HepG2 (cell line): ENCODE measurements around the gene SLC48A1. TPM values are rescaled to one million over a fixed set of nuclear protein-coding genes. Genes with fewer than 3 reads are reported as not detected.

Source experiments
- ATAC-seq: fragments of 200-7000 bp; cut with Tn5 transposase; 3 replicates; pipeline ENCODE4 v1.9.1; 2020; ENCODE audit warnings: mild to moderate bottlenecking, moderate library complexity
- BruUV-seq: library from RNA; stranded (reverse); fragments of 400-500 nt; replicated peaks from 2 replicates; lab custom pipeline; 2021; lab: Mats Ljungman, UMichigan
- CTCF ChIA-PET: fragments of 300-600 bp; formaldehyde crosslinking; extraction: SDS; loops from one replicate; lab custom pipeline; 2021; ENCODE audit warnings: low total read pairs, inconsistent platforms, low intra/inter-chr PET ratio; lab: Yijun Ruan, JAX
- POLR2A ChIA-PET: fragments of 350-600 bp; sonication (Branson Sonifier 250); formaldehyde crosslinking; loops from one replicate; lab custom pipeline; 2020; ENCODE audit warnings: antibody characterized with exemption, inconsistent platforms; lab: Yijun Ruan, JAX
- DNase-seq: peaks from one replicate; pipeline ENCODE4 v3.0.0-alpha.2; 2015; ENCODE audit warnings: low spot score
- FAIRE-seq: peaks from 3 replicates; lab custom pipeline; 2011; peaks lifted over from hg19 to GRCh38; lab: Jason Lieb, UNC
- H2AFZ ChIP-seq: one replicate; pipeline ENCODE4 v1.6.1; 2011; ENCODE audit warnings: low read length, inconsistent platforms
- H3K27ac ChIP-seq: fragments of 300-600 bp; 3 replicates; pipeline ENCODE4 v1.8.0; 2011; ENCODE audit warnings: mixed run types, mild to moderate bottlenecking, mixed read lengths, low read length, inconsistent platforms; ENCODE audit not compliant: insufficient read depth; ENCODE audit errors: extremely low read length
- H3K27me3 ChIP-seq, 2 experiments: fragments of 200-600 bp in 1 of 2; 2 replicates in 1 of 2; 3 replicates in 1 of 2; pipeline versions ENCODE4 v1.6.0 to v1.8.0; 2011; ENCODE audit warnings: low read length in 2 of 2, mild to moderate bottlenecking in 2 of 2, moderate library complexity in 2 of 2, inconsistent platforms in 1 of 2; ENCODE audit not compliant: insufficient read depth in 2 of 2, control insufficient read depth in 1 of 2
- H3K36me3 ChIP-seq, 2 experiments: fragments of 200-600 bp in 1 of 2; replicated peaks in 1 of 2; 2 replicates in 1 of 2; 3 replicates in 1 of 2; pipeline versions ENCODE4 v1.5.1 to v1.8.0; 2011; ENCODE audit warnings: low read length in 2 of 2, inconsistent platforms in 1 of 2; ENCODE audit not compliant: insufficient read depth in 2 of 2, control insufficient read depth in 1 of 2
- H3K4me1 ChIP-seq: 2 replicates; pipeline ENCODE4 v1.5.1; 2012; ENCODE audit warnings: low read length, inconsistent platforms; ENCODE audit not compliant: insufficient read depth
- H3K4me2 ChIP-seq: 2 replicates; pipeline ENCODE4 v1.6.0; 2011; ENCODE audit warnings: low read depth, low read length, inconsistent platforms
- H3K4me3 ChIP-seq, 3 experiments: fragments of 200-600 bp in 1 of 3; sonication (generic), shearing (Covaris generic) in 1 of 3; replicated peaks in 1 of 3; 2 replicates each; pipeline ENCODE4 v1.5.1; 2011 to 2016; ENCODE audit warnings: low read length in 3 of 3, inconsistent platforms in 2 of 3, low read depth in 2 of 3, mild to moderate bottlenecking in 2 of 3, control low read depth in 1 of 3, mixed read lengths in 1 of 3; ENCODE audit not compliant: insufficient read depth in 1 of 3
- H3K79me2 ChIP-seq: one replicate; pipeline ENCODE4 v1.6.1; 2011; ENCODE audit warnings: low read length, inconsistent platforms; ENCODE audit not compliant: insufficient read depth
- H3K9ac ChIP-seq: 2 replicates; pipeline ENCODE4 v1.6.0; 2011; ENCODE audit warnings: mild to moderate bottlenecking, low read depth, low read length, inconsistent platforms; ENCODE audit not compliant: insufficient read depth
- H3K9me3 ChIP-seq: 2 replicates; pipeline ENCODE4 v1.5.1; 2012; ENCODE audit warnings: mild to moderate bottlenecking, low read length
- H4K20me1 ChIP-seq: 2 replicates; pipeline ENCODE4 v1.6.0; 2011; ENCODE audit warnings: inconsistent platforms, mild to moderate bottlenecking, low read length, moderate library complexity; ENCODE audit not compliant: insufficient read depth
- ESRRA ChIP-seq: sonication (generic); formaldehyde crosslinking; IDR thresholded peaks from 2 replicates; pipeline ENCODE4 v1.5.1; 2020; ENCODE audit warnings: mild to moderate bottlenecking, low read depth, missing genetic modification reagents
- HOXA3 ChIP-seq: sonication (generic); formaldehyde crosslinking; IDR thresholded peaks from 2 replicates; pipeline ENCODE4 v1.5.0; 2020; ENCODE audit warnings: missing genetic modification reagents
- JUNB ChIP-seq: sonication (generic); formaldehyde crosslinking; IDR thresholded peaks from 2 replicates; pipeline ENCODE4 v1.8.0; 2022; ENCODE audit warnings: missing genetic modification reagents, mild to moderate bottlenecking, borderline replicate concordance
- NFATC3 ChIP-seq: sonication (generic); formaldehyde crosslinking; IDR thresholded peaks from 2 replicates; pipeline ENCODE4 v1.5.1; 2020; ENCODE audit warnings: mild to moderate bottlenecking, missing genetic modification reagents
- SNAPC2 ChIP-seq: sonication (generic); formaldehyde crosslinking; IDR thresholded peaks from 2 replicates; pipeline ENCODE4 v1.8.1; 2022; ENCODE audit warnings: mild to moderate bottlenecking, missing genetic modification reagents
- TFAP4 ChIP-seq: sonication (generic); IDR thresholded peaks from 2 replicates; pipeline ENCODE4 v1.6.1; 2016; ENCODE audit warnings: low read depth, borderline replicate concordance
- TFDP1 ChIP-seq: IDR thresholded peaks from 2 replicates; pipeline ENCODE4 v1.6.1; 2016; ENCODE audit warnings: missing compliant biosample characterization, missing genetic modification reagents, borderline replicate concordance
- ZBTB37 ChIP-seq: sonication (generic); formaldehyde crosslinking; IDR thresholded peaks from 2 replicates; pipeline ENCODE4 v1.4.0; 2020; ENCODE audit warnings: mild to moderate bottlenecking, missing genetic modification reagents
- ZNF10 ChIP-seq: sonication (generic); formaldehyde crosslinking; IDR thresholded peaks from 2 replicates; pipeline ENCODE4 v1.4.0; 2020; ENCODE audit warnings: mild to moderate bottlenecking, low read depth, missing genetic modification reagents, borderline replicate concordance
- ZNF12 ChIP-seq: sonication (generic); formaldehyde crosslinking; IDR thresholded peaks from 2 replicates; pipeline ENCODE4 v1.5.0; 2020; ENCODE audit warnings: missing genetic modification reagents
- ZNF33B ChIP-seq: sonication (generic); formaldehyde crosslinking; IDR thresholded peaks from 2 replicates; pipeline ENCODE4 v1.5.1; 2020; ENCODE audit warnings: mild to moderate bottlenecking, missing genetic modification reagents
- ZNF572 ChIP-seq: sonication (generic); formaldehyde crosslinking; IDR thresholded peaks from 2 replicates; pipeline ENCODE4 v1.5.1; 2020; ENCODE audit warnings: mild to moderate bottlenecking, missing genetic modification reagents
- ZNF619 ChIP-seq: sonication (generic); formaldehyde crosslinking; IDR thresholded peaks from 2 replicates; pipeline ENCODE4 v1.4.0; 2020; ENCODE audit warnings: mild to moderate bottlenecking, missing genetic modification reagents
- ZNF781 ChIP-seq: sonication (generic); formaldehyde crosslinking; IDR thresholded peaks from 2 replicates; pipeline ENCODE4 v1.5.1; 2020; ENCODE audit warnings: borderline replicate concordance, mild to moderate bottlenecking, missing genetic modification reagents; ENCODE audit errors: not compliant biosample characterization
- WGBS: methylation state at CpG from one replicate; pipeline ENCODE4 v1.1.6; 2017; ENCODE audit warnings: low lambda C conversion rate; 5-methylcytosine and 5-hydroxymethylcytosine counted together
- in situ Hi-C: cut with HindIII; loops from 2 replicates; pipeline ENCODE4 v1.10.0; 2017; ENCODE audit warnings: low pct_unique_long_range_greater_than_20kb; ENCODE audit not compliant: extremely low pct_ligation_motif_present
- intact Hi-C: fragments of 100-400 bp; cut with micrococcal nuclease; formaldehyde crosslinking; loops from one replicate; pipeline ENCODE4 v1.10.0; 2022; ENCODE audit not compliant: unreplicated experiment
- polyA plus RNA-seq, 8 experiments: library from polyadenylated mRNA; depleted of rRNA in 3 of 8; stranded (reverse) in 7 of 8; unstranded in 1 of 8; fragments of >200 nt; fragmentation: Illumina TruSeq in 4 of 8; extraction: Trizol in 4 of 8; gene quantifications; 2 replicates each; pipeline versions ENCODE4 v1.2.1 to v1.2.3, GENCODE V29; 2011 to 2016; ENCODE audit warnings: low read depth in 4 of 8, missing spikeins in 1 of 8, mixed read lengths in 1 of 8; ENCODE audit not compliant: insufficient read depth in 1 of 8
- total RNA-seq, 5 experiments: library from RNA; depleted of rRNA; stranded (reverse); fragments of >200 nt; fragmentation: Illumina TruSeq; extraction: Trizol; gene quantifications; 2 replicates each; pipeline ENCODE4 v1.2.3, GENCODE V29; 2016; ENCODE audit warnings: low read depth in 1 of 5

Gene SLC48A1
- total and polyA plus RNA-seq, 2 of the 13 experiments (the other 11 are each of a cell fraction or from before 2014, with no cell fraction given) = 2.2 to 3.7 TPM

- Histone ChIP-seq H3K79me2 (no peaks in the 10 kb centered on the region), H3K4me1 (peaks cover 32% of the 10 kb centered on the region), H3K27ac (no peak overlapping the region), H3K36me3 (no peaks in the 10 kb centered on the region), H3K4me2 (no peak overlapping the region), H3K9ac (no peak overlapping the region), H3K27me3 (peaks cover 4 to 46% of the 10 kb centered on the region in 2 experiments; a peak in 3 of 5 replicates), H4K20me1 (no peaks in the 10 kb centered on the region), H3K9me3 (no peaks in the 10 kb centered on the region), H2AFZ (no peak overlapping the region), H3K4me3 (no peak overlapping the region)
- TF ChIP-seq SNAPC2 (CRISPR knock-in tag) (no peak), ZNF572 (CRISPR knock-in tag) (no peak), ZBTB37 (CRISPR knock-in tag) (no peak), ESRRA (CRISPR knock-in tag) (no peak), ZNF33B (CRISPR knock-in tag) (no peak), ZNF10 (CRISPR knock-in tag) (no peak), TFAP4 (no peak), HOXA3 (CRISPR knock-in tag) (no peak), ZNF781 (CRISPR knock-in tag) (no peak), ZNF12 (CRISPR knock-in tag) (no peak), ZNF619 (no peak), TFDP1 (CRISPR knock-in tag) (no peak), NFATC3 (no peak), JUNB (no peak)
- WGBS = 34% methylated on average over 4 of the region's 4 CpGs
- no TSS peak for BruUV-seq
- ATAC-seq (no peak), FAIRE-seq (no peak), DNase-seq (no peak)
- POLR2A ChIA-PET = no interaction called here
- in situ Hi-C loops (no loop called here), intact Hi-C loops (no loop called here)
- CTCF ChIA-PET = no interaction called here
Measured at GRCh38 chr12:47754126-47754525, 18.9 kb upstream of the SLC48A1 start.
